Tibial artery (tissue), 4 donors: ENCODE data around the gene PLCG2.

Experiments used
- DNase-seq, 2 donors: peaks; one replicate each; pipeline ENCODE4 v3.0.0-alpha.2; 2019
- H3K27ac ChIP-seq, 2 donors: fragments of 200-600 bp; sonication (generic) in 1 of 2; 1 replicate in 1 of 2; 2 replicates in 1 of 2; pipeline ENCODE4 v1.5.1; 2018 to 2019; ENCODE audit warnings: mild to moderate bottlenecking in 1 of 2
- H3K27me3 ChIP-seq, 2 donors: fragments of 200-600 bp; sonication (generic) in 1 of 2; one replicate each; pipeline versions ENCODE4 v1.5.1 to v1.6.0; 2016 to 2019
- H3K36me3 ChIP-seq, 3 donors: fragments of 200-600 bp; sonication (generic) in 2 of 3; one replicate each; pipeline ENCODE4 v1.5.1; 2016 to 2019; ENCODE audit warnings: mild to moderate bottlenecking in 2 of 3
- H3K4me1 ChIP-seq, 4 donors: fragments of 200-600 bp; sonication (generic) in 2 of 4; 1 replicate in 3 of 4; 2 replicates in 1 of 4; pipeline ENCODE4 v1.5.1; 2016 to 2019
- H3K4me3 ChIP-seq, 2 donors: fragments of 200-600 bp; sonication (generic) in 1 of 2; 1 replicate in 1 of 2; 2 replicates in 1 of 2; pipeline ENCODE4 v1.5.1; 2018 to 2019; ENCODE audit warnings: mild to moderate bottlenecking in 2 of 2
- H3K9me3 ChIP-seq, 3 donors: fragments of 200-600 bp; sonication (generic) in 1 of 3; one replicate each; pipeline ENCODE4 v1.5.1; 2016 to 2019
- intact Hi-C: fragments of 100-400 bp; cut with DNase I; formaldehyde crosslinking; loops from one replicate; pipeline ENCODE4 v1.15.0; 2023; ENCODE audit warnings: low total_unique reads
- TF ChIP-seq, protein P1 (sequence below), 2 experiments: fragments of 200-600 bp in 1 of 2; fragments of 450-650 bp in 1 of 2; IDR thresholded peaks; one replicate each; pipeline ENCODE4 v1.5.1; 2017 to 2019; ENCODE audit warnings: antibody characterized with exemption in 2 of 2, mild to moderate bottlenecking in 1 of 2, moderate library complexity in 1 of 2

The PLCG2 gene

GRCh38 chr16:81913222-81913621 lies 134.1 kb downstream of the PLCG2 start:
- no peaks in the 10 kb centered on the region for H3K9me3 ChIP-seq
- no peak overlapping the region for H3K4me3 ChIP-seq
- H3K27ac ChIP-seq: no peak overlapping the region
- H3K36me3 ChIP-seq: peaks cover 0 to 9% (median 0%) of the 10 kb centered on the region in 3 donors
- intact Hi-C loops: no loop called here
- H3K27me3 ChIP-seq: peaks cover 0 to 5% of the 10 kb centered on the region in 2 donors
- TF ChIP-seq, protein P1, sequence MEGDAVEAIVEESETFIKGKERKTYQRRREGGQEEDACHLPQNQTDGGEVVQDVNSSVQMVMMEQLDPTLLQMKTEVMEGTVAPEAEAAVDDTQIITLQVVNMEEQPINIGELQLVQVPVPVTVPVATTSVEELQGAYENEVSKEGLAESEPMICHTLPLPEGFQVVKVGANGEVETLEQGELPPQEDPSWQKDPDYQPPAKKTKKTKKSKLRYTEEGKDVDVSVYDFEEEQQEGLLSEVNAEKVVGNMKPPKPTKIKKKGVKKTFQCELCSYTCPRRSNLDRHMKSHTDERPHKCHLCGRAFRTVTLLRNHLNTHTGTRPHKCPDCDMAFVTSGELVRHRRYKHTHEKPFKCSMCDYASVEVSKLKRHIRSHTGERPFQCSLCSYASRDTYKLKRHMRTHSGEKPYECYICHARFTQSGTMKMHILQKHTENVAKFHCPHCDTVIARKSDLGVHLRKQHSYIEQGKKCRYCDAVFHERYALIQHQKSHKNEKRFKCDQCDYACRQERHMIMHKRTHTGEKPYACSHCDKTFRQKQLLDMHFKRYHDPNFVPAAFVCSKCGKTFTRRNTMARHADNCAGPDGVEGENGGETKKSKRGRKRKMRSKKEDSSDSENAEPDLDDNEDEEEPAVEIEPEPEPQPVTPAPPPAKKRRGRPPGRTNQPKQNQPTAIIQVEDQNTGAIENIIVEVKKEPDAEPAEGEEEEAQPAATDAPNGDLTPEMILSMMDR (IDR thresholded peaks at IDR 0.05): no peak
- H3K4me1 ChIP-seq: no peaks in the 10 kb centered on the region
- DNase-seq: no peak

DNA sequence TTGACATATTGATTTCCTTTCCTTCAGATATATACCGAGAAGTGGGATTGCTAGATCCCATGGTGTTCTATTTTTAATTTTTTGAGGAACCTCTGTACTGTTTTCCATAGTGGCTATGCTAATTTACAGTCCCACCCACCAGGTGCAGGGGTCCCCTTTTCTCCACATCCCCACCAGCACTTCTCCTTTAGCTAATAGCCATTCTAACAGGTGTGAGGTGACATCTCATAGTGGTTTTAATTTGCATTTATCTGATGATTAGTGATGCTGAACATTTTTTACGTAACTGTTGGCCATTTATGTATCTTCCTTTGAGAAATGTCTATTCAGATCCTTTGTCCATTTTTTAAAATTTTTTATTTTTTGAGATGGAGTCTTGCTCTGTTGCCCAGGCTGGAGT lies 138.3 kb downstream of the PLCG2 start:
- Histone ChIP-seq H3K4me3 (no peak overlapping the region), H3K27ac (no peak overlapping the region), H3K27me3 (peaks cover 0 to 9% of the 10 kb centered on the region in 2 donors), H3K9me3 (no peaks in the 10 kb centered on the region), H3K4me1 (no peaks in the 10 kb centered on the region), H3K36me3 (peaks cover 0 to 4% (median 0%) of the 10 kb centered on the region in 3 donors)
- TF ChIP-seq, protein P1 (IDR thresholded peaks at IDR 0.05): no peak
- intact Hi-C loops: no loop called here
- DNase-seq: no peak

- TF ChIP-seq, protein P1 (IDR thresholded peaks at IDR 0.05): no peak
- H3K9me3 ChIP-seq: no peaks in the 10 kb centered on the region
- no peak overlapping the region for H3K27ac ChIP-seq
- no peaks in the 10 kb centered on the region for H3K4me1 ChIP-seq
- DNase-seq: no peak
- peaks cover 0 to 5% of the 10 kb centered on the region in 2 donors for H3K27me3 ChIP-seq
- no peak overlapping the region for H3K4me3 ChIP-seq
- intact Hi-C loops: no loop called here
- no peaks in the 10 kb centered on the region for H3K36me3 ChIP-seq
These were observed 139.8 kb downstream of the PLCG2 start for GRCh38 chr16:81918927-81919326.

DNA sequence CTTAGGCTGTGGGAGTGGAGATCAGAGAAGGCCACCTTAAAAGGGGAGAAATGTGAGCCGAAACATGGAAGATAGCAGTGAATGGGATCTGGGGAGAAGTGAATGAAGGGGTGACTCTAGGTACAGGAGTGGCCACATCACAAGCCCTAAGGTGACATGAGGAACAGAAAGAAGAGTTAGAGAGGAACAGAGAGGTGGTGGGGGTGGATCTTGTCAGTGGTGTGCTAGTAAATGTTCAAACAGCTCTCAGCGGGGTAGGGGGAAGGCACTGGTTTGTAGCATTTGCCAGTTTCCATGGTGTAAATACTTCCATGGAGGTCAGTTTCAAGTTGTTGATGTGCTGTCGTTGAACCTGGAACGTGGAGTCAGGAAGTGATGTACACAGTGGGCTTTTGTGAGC lies 141.4 kb downstream of the PLCG2 start:
- Histone ChIP-seq H3K36me3 (no peaks in the 10 kb centered on the region), H3K9me3 (no peaks in the 10 kb centered on the region), H3K4me3 (no peak overlapping the region), H3K4me1 (no peaks in the 10 kb centered on the region), H3K27ac (no peak overlapping the region), H3K27me3 (peaks cover 0 to 7% of the 10 kb centered on the region in 2 donors)
- intact Hi-C loops: no loop called here
- TF ChIP-seq, protein P1 (IDR thresholded peaks at IDR 0.05): no peak
- no peak for DNase-seq

DNA sequence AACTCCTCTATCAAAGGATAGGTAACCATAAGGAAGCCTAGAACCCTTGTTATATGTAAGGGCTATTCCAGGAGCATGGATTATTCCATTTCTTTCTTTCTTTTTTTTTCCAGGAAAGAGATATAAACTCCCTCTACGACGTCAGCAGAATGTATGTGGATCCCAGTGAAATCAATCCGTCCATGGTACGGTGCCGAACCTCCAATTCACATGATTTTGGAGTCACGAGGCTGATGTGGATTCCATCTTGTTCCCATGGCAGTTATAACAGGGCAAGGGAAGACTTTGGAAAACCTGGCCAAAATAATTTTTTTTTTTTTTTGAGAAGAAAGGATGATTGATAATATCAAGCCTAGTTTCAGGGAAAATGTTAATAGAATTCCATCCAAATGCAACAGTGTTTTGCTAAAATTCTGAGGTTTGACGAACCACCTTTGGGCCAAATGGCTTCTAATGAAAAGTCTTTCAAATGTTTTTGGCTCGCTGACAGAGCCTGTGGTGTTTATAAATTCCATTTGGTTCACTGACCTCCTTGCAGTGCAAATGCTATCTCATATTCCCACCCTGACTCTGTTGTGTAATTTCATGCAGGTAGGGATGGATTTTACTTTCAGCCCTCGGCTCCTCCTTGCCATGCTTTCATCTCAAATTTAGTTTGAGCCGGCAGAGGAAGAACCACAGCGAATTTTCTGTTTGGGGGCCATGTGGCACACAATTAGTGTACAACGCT lies 142.2 kb downstream of the PLCG2 start:
- Histone ChIP-seq H3K4me3 (no peak overlapping the region), H3K4me1 (no peaks in the 10 kb centered on the region), H3K36me3 (no peaks in the 10 kb centered on the region), H3K27me3 (peaks cover 0 to 7% of the 10 kb centered on the region in 2 donors), H3K27ac (no peak overlapping the region), H3K9me3 (no peaks in the 10 kb centered on the region)
- no peak for DNase-seq
- TF ChIP-seq, protein P1 (IDR thresholded peaks at IDR 0.05): no peak
- intact Hi-C loops: no loop called here
